HG03025 (cell line): ENCODE data around the gene OSBPL6.
A peak's percentile ranks its signal among the peaks of the same experiment; 100 is the strongest.
"Not testable (repeated sequence)": the region's sequence is repeated elsewhere in the genome, so short reads cannot be mapped to it uniquely, and the experiment has no call there.

ENCODE experiments used
- ATAC-seq: cut with Tn5 transposase; IDR thresholded peaks from one replicate; pipeline ENCODE4 v1.9.1; 2021; ENCODE audit warnings: mild to moderate bottlenecking, moderate library complexity; ENCODE audit not compliant: unreplicated experiment, low FRiP score

OSBPL6 gene

GRCh38 chr2:178193823-178194599 is at the start of gene OSBPL6:
Gene OSBPL6 (plus strand): TSS chr2:178194512. CDS start chr2:178306185, 111,673 bp downstream.
- ATAC-seq: peak; percentile 93

DNA sequence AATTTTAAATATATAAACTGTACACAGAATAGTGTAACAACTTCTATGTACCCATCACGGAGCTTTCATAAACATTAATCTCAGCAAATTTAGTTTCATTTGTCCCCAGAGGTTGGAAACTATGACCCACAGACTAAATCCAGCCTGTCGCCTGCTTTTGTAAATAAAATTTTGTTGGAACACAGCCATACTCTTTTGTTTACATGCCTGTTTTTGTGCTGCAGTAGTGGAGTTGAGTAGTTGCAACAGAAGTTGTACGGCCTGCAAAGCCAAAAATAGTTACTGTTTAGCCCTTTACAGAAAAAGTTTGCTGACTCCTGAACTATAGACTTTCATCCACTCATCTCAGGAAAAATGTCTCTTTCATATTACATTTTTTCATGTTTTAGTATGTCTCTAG is 42.3 kb upstream of the OSBPL6 start:
- ATAC-seq: no peak

DNA sequence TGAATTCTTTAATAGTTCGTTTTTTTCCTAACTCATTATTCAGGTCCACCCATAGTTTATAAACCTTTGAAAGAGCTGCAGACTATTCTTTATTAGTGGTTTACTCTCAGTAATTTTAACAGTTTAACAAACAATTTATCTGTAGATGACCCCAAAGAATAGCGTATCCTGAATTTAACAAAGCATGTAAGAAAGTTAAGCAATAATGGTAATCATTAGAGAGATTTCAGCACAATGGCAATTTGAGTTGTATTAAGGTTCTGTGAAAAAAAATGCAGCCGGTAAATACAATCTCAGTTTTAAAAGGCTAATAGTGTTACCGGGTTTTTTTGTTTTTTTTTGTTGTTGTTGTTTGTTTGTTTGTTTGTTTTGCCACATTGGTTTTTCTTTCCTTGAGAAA is 41.8 kb upstream of the OSBPL6 start:
- ATAC-seq: no peak

DNA sequence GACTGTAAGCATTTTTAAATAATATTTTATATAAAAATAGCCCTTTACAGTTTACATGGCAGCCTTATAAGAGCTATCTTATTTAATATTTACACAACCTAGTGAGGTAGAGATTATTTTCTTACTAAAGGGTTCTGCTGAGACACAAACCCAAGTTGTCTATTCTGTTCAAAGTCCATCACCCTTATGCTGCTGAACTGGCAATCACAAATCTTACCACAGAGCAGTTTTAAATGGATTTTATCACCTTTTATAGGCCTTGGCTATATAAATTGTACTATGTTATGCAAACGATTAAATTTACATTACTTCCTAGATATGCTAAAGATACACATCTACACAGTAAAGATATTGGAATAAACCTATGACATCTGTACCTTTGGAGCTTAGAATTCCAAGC is 41.3 kb upstream of the OSBPL6 start:
- ATAC-seq: no peak

DNA sequence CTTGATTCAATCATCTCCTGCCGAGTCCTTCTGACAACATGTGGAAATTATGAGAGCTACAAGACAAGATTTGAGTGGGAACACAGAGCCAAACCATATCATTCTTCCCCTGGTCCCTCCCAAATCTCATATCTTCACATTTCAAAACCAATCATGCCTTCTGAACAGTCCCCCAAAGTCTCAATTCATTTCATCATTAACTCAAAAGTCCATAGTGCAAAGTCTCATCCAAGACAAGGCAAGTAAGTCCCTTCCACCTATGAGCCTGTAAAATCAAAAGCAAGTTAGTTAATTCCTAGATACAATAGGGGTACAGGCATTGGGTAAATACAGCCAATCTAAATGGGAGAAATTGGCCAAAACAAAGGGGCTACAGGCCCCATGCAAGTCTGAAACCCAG is 40.4 kb upstream of the OSBPL6 start:
- ATAC-seq: not testable (repeated sequence)

GRCh38 chr2:178155524-178155923 is 38.8 kb upstream of the OSBPL6 start:
- ATAC-seq: no peak

- no peak for ATAC-seq
These were observed 36.7 kb upstream of the OSBPL6 start for GRCh38 chr2:178157574-178157973.

GRCh38 chr2:178159966-178160365 is 34.3 kb upstream of the OSBPL6 start:
- ATAC-seq: no peak

GRCh38 chr2:178160601-178161000 is 33.7 kb upstream of the OSBPL6 start:
- ATAC-seq: no peak

- no peak for ATAC-seq
These were observed 30.9 kb upstream of the OSBPL6 start for GRCh38 chr2:178163395-178163794.

- ATAC-seq: no peak
These were observed 30.4 kb upstream of the OSBPL6 start for GRCh38 chr2:178163911-178164310.

- no peak for ATAC-seq
These were observed 20.7 kb upstream of the OSBPL6 start for GRCh38 chr2:178173657-178174056.

DNA sequence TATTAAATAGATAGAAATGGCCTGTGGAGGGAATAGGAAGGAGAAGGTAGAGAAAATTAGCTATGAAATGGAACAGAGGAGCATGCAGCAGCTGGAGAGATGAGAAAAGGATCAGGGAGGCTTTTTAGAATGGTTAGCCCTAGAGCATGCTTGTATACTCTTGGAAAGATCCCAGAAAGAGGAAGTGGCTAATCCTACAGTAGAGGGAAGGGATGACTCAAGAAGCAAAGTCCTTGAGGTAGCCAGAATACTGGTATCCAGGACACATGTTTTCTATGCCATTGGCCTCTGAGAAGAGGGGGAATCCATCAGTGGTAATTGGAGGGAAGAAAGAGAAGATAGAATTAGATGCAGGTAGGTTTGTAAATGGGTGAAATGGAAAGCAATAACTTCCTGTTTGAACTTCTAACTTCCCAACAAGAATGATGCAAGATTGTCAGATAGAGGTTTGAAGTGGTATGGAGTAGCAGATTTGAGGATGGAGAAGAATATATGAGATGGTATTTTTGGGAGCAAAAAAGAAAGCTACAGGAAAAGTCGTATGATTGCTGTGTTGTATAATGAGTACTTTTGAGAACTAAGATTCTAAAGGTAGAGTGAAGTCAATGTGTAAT is 17.1 kb upstream of the OSBPL6 start:
- no peak for ATAC-seq

GRCh38 chr2:178180648-178181047 is 13.7 kb upstream of the OSBPL6 start:
- not testable (repeated sequence) for ATAC-seq

- ATAC-seq: no peak
These were observed 6.5 kb upstream of the OSBPL6 start for GRCh38 chr2:178187861-178188260.

DNA sequence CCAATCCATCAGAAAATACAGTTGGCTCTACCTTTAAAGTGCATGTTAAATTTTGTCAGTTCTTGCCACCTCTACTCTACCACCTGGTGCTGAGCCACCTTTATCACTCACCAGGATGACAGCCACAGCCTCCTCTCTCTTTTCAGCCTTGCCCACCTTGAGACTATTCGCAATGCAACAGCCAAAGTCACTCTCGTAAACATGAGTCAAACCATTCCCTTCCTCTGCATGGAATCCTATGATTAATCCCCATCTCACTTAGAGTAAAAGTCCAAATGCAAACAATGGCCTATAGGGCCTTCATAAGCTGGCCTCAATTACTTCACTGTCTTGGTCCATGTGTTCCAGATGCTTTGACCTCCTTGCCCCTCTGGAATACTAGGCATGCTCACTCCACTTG is 5.8 kb upstream of the OSBPL6 start:
- ATAC-seq: no peak

GRCh38 chr2:178191004-178191508 is 3.3 kb upstream of the OSBPL6 start:
- ATAC-seq: no peak

GRCh38 chr2:178191511-178191910 is 2.8 kb upstream of the OSBPL6 start:
- ATAC-seq: no peak

DNA sequence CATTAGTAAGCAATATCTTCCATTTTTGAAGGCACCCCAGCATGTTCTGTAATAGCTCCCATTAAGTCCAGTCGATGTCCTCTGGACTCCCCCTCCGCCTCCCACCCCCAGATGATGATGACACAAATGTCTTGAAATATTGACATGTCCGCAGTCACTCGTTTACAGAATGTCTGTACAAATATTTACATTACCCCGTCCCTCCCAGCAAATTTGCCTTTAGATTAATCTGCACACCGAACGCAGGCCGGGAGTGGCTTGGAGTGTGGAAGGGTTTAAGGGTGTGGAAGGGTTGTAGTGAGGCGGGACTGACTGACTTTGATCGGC is 853 bp upstream of the OSBPL6 start:
- ATAC-seq: no peak

- peak; percentile 14 for ATAC-seq
These were observed 483 bp downstream of the OSBPL6 start for GRCh38 chr2:178194600-178195389.
